Ovary (tissue), 9 donors: ENCODE measurements around the gene PRKG1. TPM values are rescaled to one million over a fixed set of nuclear protein-coding genes. Genes with fewer than 3 reads are reported as not detected.

Source experiments
- DNase-seq, 5 donors: peaks; one replicate each; pipeline ENCODE4 v3.0.0-alpha.2; 2019 to 2020
- H3K27ac ChIP-seq, 2 donors: fragments of 200-600 bp; one replicate each; pipeline versions ENCODE4 v1.5.1 to v1.8.0; 2019 to 2022
- H3K27me3 ChIP-seq: fragments of 200-600 bp; one replicate; pipeline ENCODE4 v1.8.0; 2022
- H3K36me3 ChIP-seq: fragments of 200-600 bp; sonication (generic); one replicate; pipeline ENCODE4 v1.5.1; 2019
- H3K4me1 ChIP-seq: one replicate; pipeline ENCODE4 v1.8.1; 2013; ENCODE audit warnings: mild to moderate bottlenecking, moderate library complexity; ENCODE audit not compliant: insufficient read depth
- H3K4me3 ChIP-seq: fragments of 200-600 bp; sonication (generic); one replicate; pipeline ENCODE4 v1.5.1; 2017
- H3K9me3 ChIP-seq, 2 donors: fragments of 200-600 bp in 1 of 2; sonication (generic) in 1 of 2; one replicate each; pipeline versions ENCODE4 v1.5.1 to v1.8.1; 2013 to 2019; ENCODE audit warnings: mild to moderate bottlenecking in 1 of 2, moderate library complexity in 1 of 2
- CTCF ChIP-seq, 3 donors: fragments of 450-650 bp in 2 of 3; fragments of 200-600 bp in 1 of 3; IDR thresholded peaks; one replicate each; pipeline versions ENCODE4 v1.5.1 to v1.8.0; 2016 to 2022; ENCODE audit warnings: antibody characterized with exemption in 3 of 3, mild to moderate bottlenecking in 1 of 3
- EP300 ChIP-seq: sonication (generic); formaldehyde crosslinking; IDR thresholded peaks from one replicate; pipeline ENCODE4 v1.6.1; 2017; ENCODE audit warnings: antibody characterized with exemption
- POLR2A ChIP-seq: fragments of 450-650 bp; IDR thresholded peaks from one replicate; pipeline ENCODE4 v1.6.1; 2017; ENCODE audit warnings: antibody characterized with exemption, mild to moderate bottlenecking, moderate library complexity
- WGBS, 3 donors: extraction: QIAGEN DNeasy Blood & Tissue Kit in 1 of 3; methylation state at CpG; one replicate each; pipeline versions ENCODE4 v1.1.5 to v1.1.7; 2013 to 2017; 5-methylcytosine and 5-hydroxymethylcytosine counted together
- intact Hi-C, 4 donors: fragments of 100-400 bp; cut with DNase I; formaldehyde crosslinking; loops; one replicate each; pipeline versions ENCODE4 v1.11.0 to v1.15.1; 2022 to 2023
- polyA plus RNA-seq, 2 donors: library from polyadenylated mRNA; stranded (reverse); fragments of 200-250 nt in 1 of 2; fragments of 350-450 nt in 1 of 2; fragmentation: Illumina TruSeq in 1 of 2; extraction: RNeasy Lipid Tissue Mini Kit (QIAGEN cat#74804) in 1 of 2; gene quantifications; one replicate each; pipeline ENCODE4 v1.2.3, GENCODE V29; 2013 to 2014
- total RNA-seq, 7 donors: library from RNA; depleted of rRNA in 2 of 7; stranded (reverse); fragments of >200 nt in 2 of 7; fragmentation: NEBNext Ultra II Directional in 3 of 7; extraction: Animal tissue kit (Norgen Biotek cat#: 25700) in 3 of 7; gene quantifications; one replicate each; pipeline versions ENCODE4 v1.1.0 to v1.2.4, GENCODE V29; 2016 to 2023
- donor health status: DM: no; HTN: no; CAD: no; lungs with moderate emphysema.
- donor health status: DM: no; HTN: no; CAD: no.
- donor health status: Bipolar disorder and iron deficiency.
- donor health status: DM: yes; HTN: yes; CAD: no.
- donor health status: DM: no; HTN: no; CAD: no.
- donor health status: DM: yes; HTN: yes; CAD: no.

PRKG1 gene
- total and polyA plus RNA-seq, 9 donors, result 2.8 to 21.1 (median 15.7) TPM

GRCh38 chr10:51508156-51508555 is 433.9 kb downstream of the PRKG1 start:
- H3K27me3 ChIP-seq, result no peaks in the 10 kb centered on the region
- no peaks in the 10 kb centered on the region for H3K4me1 ChIP-seq
- no peak overlapping the region for H3K4me3 ChIP-seq
- no peak for DNase-seq
- TF ChIP-seq CTCF (IDR thresholded peaks at IDR 0.05), result no peak
- no peak for TF ChIP-seq EP300
- TF ChIP-seq POLR2A, result no peak
- H3K36me3 ChIP-seq, result no peaks in the 10 kb centered on the region
- WGBS, 3 donors, result 84 to 86% (median 85%) methylated on average over 2 of the region's 2 CpGs
- H3K27ac ChIP-seq, result no peak overlapping the region
- no peaks in the 10 kb centered on the region for H3K9me3 ChIP-seq
- intact Hi-C loops, result no loop called here

- WGBS, 3 donors, result 68 to 72% (median 72%) methylated on average over 2 of the region's 2 CpGs
- H3K27me3 ChIP-seq, result no peaks in the 10 kb centered on the region
These were observed 435.9 kb downstream of the PRKG1 start for GRCh38 chr10:51510231-51510630.

GRCh38 chr10:51521605-51522004 is 447.3 kb downstream of the PRKG1 start:
- Histone ChIP-seq H3K36me3 (no peaks in the 10 kb centered on the region), H3K27me3 (no peaks in the 10 kb centered on the region), H3K9me3 (peaks cover 0 to 2% of the 10 kb centered on the region in 2 donors), H3K4me3 (no peak overlapping the region), H3K27ac (no peak overlapping the region), H3K4me1 (no peaks in the 10 kb centered on the region)
- intact Hi-C loops, result no loop called here
- TF ChIP-seq EP300, result no peak
- TF ChIP-seq POLR2A, result no peak
- TF ChIP-seq CTCF (IDR thresholded peaks at IDR 0.05), result no peak
- 42 to 51% (median 49%) methylated on average over 2 of the region's 2 CpGs for WGBS, 3 donors
- no peak for DNase-seq

More at GRCh38 chr10:51510231-51510630, 435.9 kb downstream of the PRKG1 start:
- Histone ChIP-seq H3K4me1 (no peaks in the 10 kb centered on the region), H3K27ac (no peak overlapping the region), H3K4me3 (no peak overlapping the region), H3K36me3 (no peaks in the 10 kb centered on the region), H3K9me3 (no peaks in the 10 kb centered on the region)
- intact Hi-C loops, result no loop called here
- DNase-seq, result no peak
- TF ChIP-seq POLR2A (no peak), CTCF (IDR thresholded peaks at IDR 0.05) (no peak), EP300 (no peak)

- no peaks in the 10 kb centered on the region for H3K36me3 ChIP-seq
- H3K27me3 ChIP-seq, result no peaks in the 10 kb centered on the region
- WGBS, 3 donors, result 91 to 93% (median 93%) methylated on average over 3 of the region's 3 CpGs
- H3K4me3 ChIP-seq, result no peak overlapping the region
- H3K9me3 ChIP-seq, result no peaks in the 10 kb centered on the region
- no peak for TF ChIP-seq EP300
- no peak for TF ChIP-seq POLR2A
- TF ChIP-seq CTCF (IDR thresholded peaks at IDR 0.05), result no peak
- H3K4me1 ChIP-seq, result no peaks in the 10 kb centered on the region
- H3K27ac ChIP-seq, result no peak overlapping the region
- intact Hi-C loops, result no loop called here
- DNase-seq, result no peak
These were observed 448.6 kb downstream of the PRKG1 start for GRCh38 chr10:51522858-51523257.

GRCh38 chr10:51523440-51523839 is 449.2 kb downstream of the PRKG1 start:
- DNase-seq, result no peak
- Histone ChIP-seq H3K4me3 (no peak overlapping the region), H3K9me3 (no peaks in the 10 kb centered on the region), H3K4me1 (no peaks in the 10 kb centered on the region), H3K27ac (no peak overlapping the region), H3K27me3 (no peaks in the 10 kb centered on the region), H3K36me3 (no peaks in the 10 kb centered on the region)
- intact Hi-C loops, result no loop called here
- TF ChIP-seq CTCF (IDR thresholded peaks at IDR 0.05), result no peak
- no peak for TF ChIP-seq EP300
